ENCODE measurements around the gene OR2T8.

OR2T8 gene

DNA sequence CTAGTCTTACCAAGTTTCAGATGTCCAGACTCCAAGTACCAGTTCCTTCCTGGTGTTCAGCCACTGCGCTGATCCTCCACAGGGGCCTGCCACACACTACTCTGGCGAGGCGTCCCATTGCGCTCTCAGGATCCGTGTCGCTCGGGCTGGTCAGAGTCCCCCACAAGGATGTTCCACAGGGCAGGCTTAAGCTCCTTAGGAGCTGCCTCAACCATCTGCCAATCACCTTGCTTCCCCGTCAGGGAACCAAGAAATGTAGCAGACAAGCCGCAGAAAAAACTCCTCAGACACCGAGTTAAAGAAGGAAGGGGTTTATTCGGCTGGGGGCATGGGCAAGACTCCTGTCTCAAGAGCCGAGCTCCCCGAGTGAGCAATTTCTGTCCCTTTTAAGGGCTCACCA is 14.9 kb upstream of the OR2T8 start:
- no peak overlapping the region for H3K4me3 ChIP-seq (ENCODE audit: low read depth, low read length)
- DNase-seq (ENCODE audit: low read depth), result no peak
- in situ Hi-C loops (cut with HindIII; ENCODE audit: low sequenced_read_pairs), result no loop called here
- no peak for TF ChIP-seq CTCF (IDR thresholded peaks at IDR 0.05; ENCODE audit: low read depth, low read length, missing control alignments)

DNA sequence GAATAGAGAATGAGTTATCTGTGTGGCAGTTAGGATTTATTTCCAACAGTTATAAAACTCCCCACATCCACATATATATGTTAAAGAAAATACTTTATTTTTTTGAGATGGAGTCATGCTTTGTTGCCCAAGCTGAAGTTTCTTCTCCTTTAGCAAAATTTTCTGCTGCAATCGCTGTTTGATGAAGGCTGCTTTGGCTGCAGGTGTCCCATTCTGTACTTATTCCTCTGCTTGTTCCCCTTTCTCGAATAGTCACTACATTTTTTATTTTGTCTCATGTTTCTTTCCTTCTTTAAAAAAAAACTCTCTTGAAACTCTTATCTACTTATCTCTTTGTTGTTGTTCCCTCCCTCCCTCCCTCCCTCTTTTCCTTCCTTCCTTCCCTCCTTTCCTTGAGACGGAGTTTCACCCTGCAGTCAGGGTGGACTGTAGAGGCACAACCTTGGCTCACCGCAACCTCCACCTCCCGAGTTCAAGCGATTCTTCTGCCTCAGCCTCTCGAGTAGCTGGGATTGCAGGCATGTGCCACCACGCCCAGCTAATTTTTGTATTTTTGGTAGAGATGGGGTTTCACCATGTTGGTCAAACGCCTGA is 14.0 kb upstream of the OR2T8 start:
- TF ChIP-seq CTCF (IDR thresholded peaks at IDR 0.05; ENCODE audit: low read depth, low read length, missing control alignments), result no peak
- no peak overlapping the region for H3K4me3 ChIP-seq (ENCODE audit: low read depth, low read length)
- in situ Hi-C loops (cut with HindIII; ENCODE audit: low sequenced_read_pairs), result no loop called here
- no peak for DNase-seq (ENCODE audit: low read depth)

GRCh38 chr1:247906504-247907047 is 13.5 kb upstream of the OR2T8 start:
- in situ Hi-C loops (cut with HindIII; ENCODE audit: low sequenced_read_pairs), result no loop called here
- DNase-seq (ENCODE audit: low read depth), result peak; percentile 47
- TF ChIP-seq CTCF (IDR thresholded peaks at IDR 0.05; ENCODE audit: low read depth, low read length, missing control alignments), result no peak
- H3K4me3 ChIP-seq (ENCODE audit: low read depth, low read length), result no peak overlapping the region

DNA sequence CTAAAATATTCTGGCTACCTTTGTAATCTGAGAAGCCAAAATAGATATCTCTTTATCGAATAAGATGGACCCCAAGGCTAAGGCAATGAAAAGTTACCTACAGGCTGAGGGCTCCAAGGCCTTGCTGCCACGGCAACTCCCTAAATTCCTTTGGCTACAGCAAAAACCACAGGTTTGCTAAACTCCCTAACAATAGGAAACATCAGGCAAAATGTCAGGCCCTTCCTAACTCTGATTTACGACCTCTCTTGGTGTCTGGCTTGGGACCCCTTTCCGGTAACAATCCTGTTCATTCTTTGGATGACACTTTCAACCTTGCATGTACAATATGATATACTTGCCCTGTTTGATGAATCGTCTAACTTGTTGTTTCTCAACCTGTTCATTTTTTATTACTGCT is 11.3 kb upstream of the OR2T8 start:
- in situ Hi-C loops (cut with HindIII; ENCODE audit: low sequenced_read_pairs), result no loop called here
- no peak overlapping the region for H3K4me3 ChIP-seq (ENCODE audit: low read depth, low read length)
- DNase-seq (ENCODE audit: low read depth), result no peak

GRCh38 chr1:247913786-247914185 is 6.3 kb upstream of the OR2T8 start:
- in situ Hi-C loops (cut with HindIII; ENCODE audit: low sequenced_read_pairs), result no loop called here
- no peak for DNase-seq (ENCODE audit: low read depth)
- no peak overlapping the region for H3K4me3 ChIP-seq (ENCODE audit: low read depth, low read length)
- TF ChIP-seq CTCF (IDR thresholded peaks at IDR 0.05; ENCODE audit: low read depth, low read length, missing control alignments), result no peak

More for the DNA sequence above, 11.3 kb upstream of the OR2T8 start:
- TF ChIP-seq CTCF (IDR thresholded peaks at IDR 0.05; ENCODE audit: low read depth, low read length, missing control alignments), result no peak

- in situ Hi-C loops (cut with HindIII; ENCODE audit: low sequenced_read_pairs), result no loop called here
- no peak for DNase-seq (ENCODE audit: low read depth)
- H3K4me3 ChIP-seq (ENCODE audit: low read depth, low read length), result no peak overlapping the region
- TF ChIP-seq CTCF (IDR thresholded peaks at IDR 0.05; ENCODE audit: low read depth, low read length, missing control alignments), result no peak
Measured at GRCh38 chr1:247914941-247915662, 5.0 kb upstream of the OR2T8 start.

Measured in astrocyte of the cerebellum (primary cell).